IMR-90 (cell line): ENCODE measurements around the gene CDC42BPA. TPM values are rescaled to one million over a fixed set of nuclear protein-coding genes. Genes with fewer than 3 reads are reported as not detected.

Experiments
- ATAC-seq: fragments of 200-7000 bp; cut with Tn5 transposase; 2 replicates; pipeline ENCODE4 v1.9.1; 2020; ENCODE audit warnings: low read depth, mild to moderate bottlenecking, moderate library complexity
- BruUV-seq: library from RNA; stranded (reverse); fragments of 400-500 nt; replicated peaks from 2 replicates; lab custom pipeline; 2021; lab: Mats Ljungman, UMichigan
- CTCF ChIA-PET: fragments of 300-600 bp; formaldehyde crosslinking; extraction: SDS; loops from one replicate; lab custom pipeline; 2021; ENCODE audit warnings: antibody characterized with exemption; lab: Yijun Ruan, JAX
- POLR2A ChIA-PET: fragments of 300-600 bp; sonication (Branson Sonifier 250); formaldehyde crosslinking; loops from one replicate; lab custom pipeline; 2022; ENCODE audit warnings: antibody characterized with exemption; ENCODE audit not compliant: unreplicated experiment; lab: Charles Lee
- DNase-seq: peaks from one replicate; pipeline ENCODE4 v3.0.0; 2013
- H2AFZ ChIP-seq: replicated peaks from 2 replicates; pipeline ENCODE3; 2013; ENCODE audit warnings: low read length, mild to moderate bottlenecking; ENCODE audit not compliant: poor library complexity
- H2AK5ac ChIP-seq: 2 replicates; pipeline ENCODE4 v1.6.1; 2013; ENCODE audit warnings: low read depth, low read length, inconsistent platforms
- H2AK9ac ChIP-seq: replicated peaks from 2 replicates; pipeline ENCODE3; 2013; ENCODE audit warnings: mild to moderate bottlenecking, low read depth, low read length, moderate library complexity; ENCODE audit not compliant: poor library complexity
- H2BK120ac ChIP-seq: 2 replicates; pipeline ENCODE4 v1.6.1; 2013; ENCODE audit warnings: low read depth, low read length, inconsistent platforms
- H2BK15ac ChIP-seq: 3 replicates; pipeline ENCODE4 v1.6.1; 2013; ENCODE audit warnings: low read depth, low read length, inconsistent platforms
- H2BK20ac ChIP-seq: 2 replicates; pipeline ENCODE4 v1.6.1; 2013; ENCODE audit warnings: low read depth, mild to moderate bottlenecking, inconsistent platforms, low read length, moderate library complexity
- H2BK5ac ChIP-seq: 2 replicates; pipeline ENCODE4 v1.6.1; 2013; ENCODE audit warnings: mild to moderate bottlenecking, low read depth, low read length, inconsistent platforms; ENCODE audit not compliant: poor library complexity, severe bottlenecking
- H3K14ac ChIP-seq: replicated peaks from 2 replicates; pipeline ENCODE4 v1.6.1; 2013; ENCODE audit warnings: low read depth, low read length, inconsistent platforms
- H3K18ac ChIP-seq: 2 replicates; pipeline ENCODE4 v1.6.1; 2013; ENCODE audit warnings: low read depth, low read length, control low read depth
- H3K23ac ChIP-seq: 2 replicates; pipeline ENCODE4 v1.6.1; 2013; ENCODE audit warnings: low read depth, low read length, inconsistent platforms
- H3K27ac ChIP-seq: 2 replicates; pipeline ENCODE4 v1.5.1; 2013; ENCODE audit warnings: mild to moderate bottlenecking, control low read depth, low read length; ENCODE audit not compliant: insufficient read depth
- H3K27me3 ChIP-seq: 2 replicates; pipeline ENCODE4 v1.6.1; 2013; ENCODE audit warnings: low read length; ENCODE audit not compliant: control insufficient read depth, insufficient read depth
- H3K36me3 ChIP-seq: 2 replicates; pipeline ENCODE4 v1.6.1; 2013; ENCODE audit warnings: low read length, mixed read lengths; ENCODE audit not compliant: control insufficient read depth, insufficient read depth
- H3K4ac ChIP-seq: 2 replicates; pipeline ENCODE4 v1.6.1; 2013; ENCODE audit warnings: low read depth, low read length, inconsistent platforms
- H3K4me1 ChIP-seq: 2 replicates; pipeline ENCODE4 v1.6.1; 2013; ENCODE audit warnings: low read length, mixed read lengths; ENCODE audit not compliant: control insufficient read depth, insufficient read depth
- H3K4me2 ChIP-seq: 2 replicates; pipeline ENCODE4 v1.6.1; 2013; ENCODE audit warnings: low read depth, mild to moderate bottlenecking, control low read depth, low read length, moderate library complexity
- H3K4me3 ChIP-seq: 2 replicates; pipeline ENCODE4 v1.5.1; 2013; ENCODE audit warnings: low read depth, mild to moderate bottlenecking, control low read depth, low read length, moderate library complexity; ENCODE audit not compliant: insufficient read depth
- H3K56ac ChIP-seq: 2 replicates; pipeline ENCODE4 v1.6.1; 2013; ENCODE audit warnings: low read length, inconsistent platforms; ENCODE audit not compliant: insufficient read depth; ENCODE audit errors: extremely low read depth
- H3K79me1 ChIP-seq, 2 experiments: 2 replicates each; pipeline ENCODE4 v1.6.1; 2013; ENCODE audit warnings: low read length in 2 of 2, inconsistent platforms in 1 of 2, low read depth in 1 of 2
- H3K9ac ChIP-seq: 2 replicates; pipeline ENCODE4 v1.6.1; 2013; ENCODE audit warnings: low read depth, low read length, control low read depth
- H3K9me1 ChIP-seq: 2 replicates; pipeline ENCODE4 v1.6.1; 2013; ENCODE audit warnings: low read length, inconsistent platforms; ENCODE audit not compliant: insufficient read depth
- H3K9me3 ChIP-seq: 2 replicates; pipeline ENCODE4 v1.6.1; 2013; ENCODE audit warnings: low read length; ENCODE audit not compliant: control insufficient read depth, insufficient read depth
- H4K20me1 ChIP-seq: 2 replicates; pipeline ENCODE4 v1.6.1; 2013; ENCODE audit warnings: low read length, inconsistent platforms; ENCODE audit not compliant: insufficient read depth
- H4K5ac ChIP-seq: 2 replicates; pipeline ENCODE4 v1.6.1; 2013; ENCODE audit warnings: mild to moderate bottlenecking, low read depth, low read length, control low read depth
- H4K8ac ChIP-seq, 2 experiments: 2 replicates each; pipeline ENCODE4 v1.6.1; 2013; ENCODE audit warnings: low read depth in 2 of 2, low read length in 2 of 2, control low read depth in 1 of 2, inconsistent platforms in 1 of 2
- H4K91ac ChIP-seq: 2 replicates; pipeline ENCODE4 v1.6.1; 2013; ENCODE audit warnings: low read depth, low read length, inconsistent platforms; ENCODE audit not compliant: insufficient read depth
- BHLHE40 ChIP-seq: fragments of 150-350 bp; IDR thresholded peaks from 2 replicates; pipeline ENCODE4 v1.6.1; 2016; ENCODE audit warnings: mild to moderate bottlenecking, low read depth, low read length
- FOS ChIP-seq: fragments of 150-350 bp; IDR thresholded peaks from 2 replicates; pipeline ENCODE4 v1.6.1; 2016; ENCODE audit warnings: low read depth, low read length
- MAFK ChIP-seq: IDR thresholded peaks from 2 replicates; pipeline ENCODE4 v1.6.1; 2012; ENCODE audit warnings: low read depth, low read length, improper control_type of control experiment
- MAZ ChIP-seq: IDR thresholded peaks from 2 replicates; pipeline ENCODE4 v1.6.1; 2012; ENCODE audit warnings: low read depth, mild to moderate bottlenecking, low read length, improper control_type of control experiment, moderate library complexity, borderline replicate concordance
- NFE2L2 ChIP-seq: fragments of 150-350 bp; IDR thresholded peaks from 2 replicates; pipeline ENCODE4 v1.6.1; 2016; ENCODE audit warnings: low read depth, mild to moderate bottlenecking, low read length
- RAD21 ChIP-seq: IDR thresholded peaks from 2 replicates; pipeline ENCODE4 v1.6.1; 2012; ENCODE audit warnings: low read length, improper control_type of control experiment
- SMC3 ChIP-seq: fragments of 150-350 bp; IDR thresholded peaks from 2 replicates; pipeline ENCODE4 v1.6.1; 2016; ENCODE audit warnings: low read depth, mild to moderate bottlenecking, antibody characterized with exemption, low read length, moderate library complexity
- WGBS, 2 experiments: methylation state at CpG; one replicate each; pipeline versions ENCODE4 v1.1.5 to v1.1.7; 2013; ENCODE audit warnings: missing lambda C conversion rate in 2 of 2; ENCODE audit not compliant: insufficient read length in 1 of 2; ENCODE audit errors: extremely low coverage in 2 of 2; 5-methylcytosine and 5-hydroxymethylcytosine counted together
- dilution Hi-C: fragments of 300-500 bp; cut with HindIII; formaldehyde crosslinking; loops from one replicate; pipeline ENCODE4 v1.14.3; 2018; ENCODE audit warnings: low sequenced_read_pairs; ENCODE audit not compliant: unreplicated experiment
- in situ Hi-C: fragments of 300-500 bp; cut with MboI; formaldehyde crosslinking; loops from 3 replicates; pipeline ENCODE4 v1.14.3; 2019; ENCODE audit warnings: low sequenced_read_pairs, inconsistent platforms, mixed read lengths
- intact Hi-C: fragments of 100-400 bp; cut with micrococcal nuclease; formaldehyde crosslinking; loops from 2 replicates; pipeline ENCODE4 v1.10.0; 2022
- polyA plus RNA-seq, 3 experiments: library from polyadenylated mRNA; depleted of rRNA; stranded (reverse); fragments of >200 nt; gene quantifications; 2 replicates each; pipeline ENCODE4 v1.2.3, GENCODE V29; 2012; ENCODE audit warnings: low replicate concordance in 1 of 3
- total RNA-seq: library from RNA; depleted of rRNA; stranded (reverse); fragments of >200 nt; gene quantifications from 2 replicates; pipeline ENCODE4 v1.2.3, GENCODE V29; 2012

The CDC42BPA gene
- total and polyA plus RNA-seq, 2 of the 4 experiments (the other 2 are of a cell fraction): 9.4 to 27.8 TPM

- DNase-seq (no peak), ATAC-seq (no peak)
- H3K79me1 ChIP-seq: peaks cover 0 to 5% of the 10 kb centered on the region in 2 experiments; a peak in 1 of 4 replicates
- intact Hi-C loops: no loop called here
- H3K4me2 ChIP-seq: no peak overlapping the region
- H3K36me3 ChIP-seq: peaks cover 18% of the 10 kb centered on the region
- ChIA-PET CTCF (no interaction called here), POLR2A (no interaction called here)
- no peak overlapping the region for H2AK9ac ChIP-seq
- H3K9me3 ChIP-seq: peaks cover 4% of the 10 kb centered on the region; the same call in 1 of the 2 replicates
- no TSS peak for BruUV-seq
- H3K4me3 ChIP-seq: no peak overlapping the region
- H4K8ac ChIP-seq: no peak overlapping the region
- H3K9ac ChIP-seq: no peak overlapping the region
- TF ChIP-seq RAD21 (no peak), SMC3 (no peak), MAFK (no peak), NFE2L2 (no peak), BHLHE40 (no peak), FOS (no peak), MAZ (no peak)
- H4K5ac ChIP-seq: no peak overlapping the region
- WGBS, 2 experiments: no CpG with 5 or more reads among the region's 3 CpGs
- no peak overlapping the region for H3K18ac ChIP-seq
- in situ Hi-C loops: no loop called here
- H2BK20ac ChIP-seq: no peak overlapping the region
- H3K4me1 ChIP-seq: no peaks in the 10 kb centered on the region
- H2BK120ac ChIP-seq: no peak overlapping the region
- H2AFZ ChIP-seq: no peak overlapping the region
- H3K4ac ChIP-seq: no peak overlapping the region
- H3K56ac ChIP-seq: no peak overlapping the region
- H2BK15ac ChIP-seq: no peak overlapping the region
- H4K91ac ChIP-seq: no peak overlapping the region
- H3K14ac ChIP-seq: no peak overlapping the region
- no peak overlapping the region for H3K23ac ChIP-seq
- no peak overlapping the region for H3K27ac ChIP-seq
- H2AK5ac ChIP-seq: no peak overlapping the region
- H4K20me1 ChIP-seq: no peaks in the 10 kb centered on the region
- no peak overlapping the region for H2BK5ac ChIP-seq
- 0 out of 2 replicates have a peak, but pooled peaks cover 2% of the 10 kb centered on the region for H3K9me1 ChIP-seq
- dilution Hi-C loops: no loop called here
- H3K27me3 ChIP-seq: no peaks in the 10 kb centered on the region
Measured at GRCh38 chr1:227016990-227017389, 301.3 kb downstream of the CDC42BPA start.
